ENCODE data around the gene CDPF1. TPM values are rescaled to one million over a fixed set of nuclear protein-coding genes. Genes with fewer than 3 reads are reported as not detected.

The CDPF1 gene
- total RNA-seq, 1 donor from 2014 or later: 6.9 TPM

DNA sequence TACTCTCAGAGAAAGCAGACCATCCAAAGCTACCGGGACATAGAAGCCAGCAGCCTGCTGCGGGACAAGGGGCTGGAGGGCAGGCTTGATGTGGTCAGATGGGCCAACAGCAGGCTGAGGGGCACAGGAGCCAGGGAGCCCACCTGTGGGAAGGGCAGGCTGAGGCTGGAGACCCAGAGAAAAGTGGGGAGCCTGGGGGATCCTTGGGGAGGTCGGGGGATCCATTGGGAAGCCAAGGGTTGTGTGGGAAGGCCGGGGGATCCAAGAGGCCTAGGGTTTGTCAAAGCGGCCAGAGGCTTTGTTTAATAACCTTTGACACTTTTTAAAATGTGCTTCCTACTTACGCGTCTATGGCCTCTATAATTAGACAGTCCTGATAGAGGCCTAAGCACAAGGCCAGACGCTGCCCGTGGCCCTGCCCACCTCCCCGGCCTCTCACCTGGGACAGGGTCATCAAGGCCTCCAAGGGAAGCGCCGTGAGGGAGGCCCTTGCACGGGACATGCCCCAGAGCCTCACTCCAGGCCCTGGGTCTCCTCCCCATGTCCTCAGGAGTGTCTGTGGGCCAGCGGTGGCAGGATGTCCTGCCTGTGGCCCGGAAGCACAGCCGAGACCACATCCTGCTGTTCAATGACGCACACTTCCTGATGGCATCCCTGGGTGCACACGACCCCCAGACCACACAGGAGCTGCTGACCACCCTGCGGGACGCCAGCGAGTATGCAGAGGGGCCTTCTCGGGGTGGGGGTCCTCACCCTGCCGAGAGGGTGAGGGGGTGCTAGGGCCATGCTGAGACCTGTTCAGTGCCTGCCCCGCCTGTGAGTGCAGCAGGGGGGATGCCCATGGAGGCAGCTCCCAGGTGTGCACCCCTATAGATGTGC is 38.0 kb upstream of the CDPF1 start:
- no peak for TF ChIP-seq CTCF (IDR thresholded peaks at IDR 0.05; ENCODE audit: partially characterized antibody, unreplicated experiment)
- Mint-ChIP-seq H3K4me1 (ENCODE audit: low read depth, unreplicated experiment) (peaks cover 3% of the 10 kb centered on the region), H3K4me3 (ENCODE audit: unreplicated experiment) (no peak overlapping the region), H3K9me3 (ENCODE audit: unreplicated experiment) (peaks cover 1% of the 10 kb centered on the region), H3K27ac (ENCODE audit: unreplicated experiment) (no peak overlapping the region), H3K27me3 (ENCODE audit: unreplicated experiment) (no peaks in the 10 kb centered on the region), H3K36me3 (ENCODE audit: unreplicated experiment) (peaks cover 3% of the 10 kb centered on the region)
- DNase-seq: no peak

GRCh38 chr22:46286941-46287872 is 37.1 kb upstream of the CDPF1 start:
- no peak for TF ChIP-seq CTCF (IDR thresholded peaks at IDR 0.05; ENCODE audit: partially characterized antibody, unreplicated experiment)
- no peaks in the 10 kb centered on the region for H3K4me1 Mint-ChIP-seq (ENCODE audit: low read depth, unreplicated experiment)
- peaks cover 3% of the 10 kb centered on the region for H3K36me3 Mint-ChIP-seq (ENCODE audit: unreplicated experiment)
- no peak overlapping the region for H3K4me3 Mint-ChIP-seq (ENCODE audit: unreplicated experiment)
- H3K9me3 Mint-ChIP-seq (ENCODE audit: unreplicated experiment): peaks cover 1% of the 10 kb centered on the region
- DNase-seq: no peak
- no peak overlapping the region for H3K27ac Mint-ChIP-seq (ENCODE audit: unreplicated experiment)
- H3K27me3 Mint-ChIP-seq (ENCODE audit: unreplicated experiment): no peaks in the 10 kb centered on the region

- Mint-ChIP-seq H3K9me3 (ENCODE audit: unreplicated experiment) (peaks cover 5% of the 10 kb centered on the region), H3K4me3 (ENCODE audit: unreplicated experiment) (no peak overlapping the region), H3K4me1 (ENCODE audit: low read depth, unreplicated experiment) (no peaks in the 10 kb centered on the region), H3K27me3 (ENCODE audit: unreplicated experiment) (no peaks in the 10 kb centered on the region), H3K36me3 (ENCODE audit: unreplicated experiment) (peaks cover 3% of the 10 kb centered on the region), H3K27ac (ENCODE audit: unreplicated experiment) (no peak overlapping the region)
- TF ChIP-seq CTCF (IDR thresholded peaks at IDR 0.05; ENCODE audit: partially characterized antibody, unreplicated experiment): no peak
- no peak for DNase-seq
Observed at GRCh38 chr22:46286006-46286405, 35.9 kb upstream of the CDPF1 start.

- H3K9me3 Mint-ChIP-seq (ENCODE audit: unreplicated experiment): peaks cover 3% of the 10 kb centered on the region
- H3K4me3 Mint-ChIP-seq (ENCODE audit: unreplicated experiment): no peak overlapping the region
- no peaks in the 10 kb centered on the region for H3K4me1 Mint-ChIP-seq (ENCODE audit: low read depth, unreplicated experiment)
- no peak for TF ChIP-seq CTCF (IDR thresholded peaks at IDR 0.05; ENCODE audit: partially characterized antibody, unreplicated experiment)
- no peak overlapping the region for H3K27ac Mint-ChIP-seq (ENCODE audit: unreplicated experiment)
- DNase-seq: no peak
- H3K36me3 Mint-ChIP-seq (ENCODE audit: unreplicated experiment): peaks cover 11% of the 10 kb centered on the region
- no peaks in the 10 kb centered on the region for H3K27me3 Mint-ChIP-seq (ENCODE audit: unreplicated experiment)
Observed at GRCh38 chr22:46281866-46282678, 32.0 kb upstream of the CDPF1 start.

All from glutamatergic neuron (in vitro differentiated cells).